Fibroblast of peridontal ligament (primary cell): ENCODE measurements around the gene ORC5.

Experiments used
- DNase-seq: peaks from one replicate; pipeline ENCODE4 v3.0.0-alpha.2; 2010; ENCODE audit errors: extremely low read depth

ORC5 gene

DNA sequence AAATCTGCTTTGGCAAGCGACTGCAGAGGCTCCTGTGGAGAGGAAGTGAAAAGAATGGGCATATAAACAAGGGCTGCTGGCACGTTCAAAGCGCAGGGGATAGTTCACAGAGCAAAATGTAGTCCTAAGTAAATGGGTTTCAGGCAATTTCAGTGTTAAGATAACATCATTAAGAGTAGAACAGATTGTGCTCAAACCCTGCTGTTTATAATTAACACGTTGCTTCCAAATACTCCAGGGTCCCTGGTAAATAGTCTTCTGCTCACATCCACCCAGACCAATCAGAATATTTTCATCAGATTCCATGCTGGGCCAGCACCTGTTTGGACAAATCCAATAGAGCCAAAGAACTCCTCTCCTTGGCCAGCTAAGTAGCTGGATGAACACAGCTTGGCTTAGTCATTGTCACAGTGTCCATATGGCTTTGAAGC, 81.4 kb downstream of the ORC5 start:
- DNase-seq: no peak

DNA sequence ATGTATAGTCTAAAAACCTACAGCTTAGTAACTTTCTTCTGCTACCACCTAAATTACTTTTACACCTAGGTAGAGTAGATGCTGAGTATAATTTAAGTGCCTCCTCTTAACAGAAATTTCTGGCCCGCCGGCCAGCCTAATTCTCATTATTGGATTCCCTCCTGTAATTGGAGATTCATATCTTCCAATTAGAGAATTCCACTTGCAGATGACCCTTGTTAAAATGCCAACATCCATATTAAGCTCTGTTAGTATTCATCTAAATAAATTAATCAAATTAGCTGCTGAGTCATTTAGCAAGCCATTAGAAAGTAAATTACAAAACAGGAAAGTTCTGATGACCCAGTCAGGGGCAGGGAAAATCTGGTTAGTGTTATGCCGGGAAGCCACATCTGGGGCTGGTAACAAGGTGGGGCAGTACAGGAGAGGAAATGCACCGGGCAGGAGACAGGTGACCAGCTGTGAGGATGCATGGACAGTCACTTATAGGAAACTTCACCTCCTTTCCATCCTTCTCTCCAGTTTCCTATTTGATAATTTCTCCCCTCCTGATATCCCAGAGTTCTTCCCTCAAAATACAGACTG, 82.8 kb downstream of the ORC5 start:
- DNase-seq: no peak

- no peak for DNase-seq
Observed at GRCh38 chr7:104124469-104124868, 83.3 kb downstream of the ORC5 start.

GRCh38 chr7:104123786-104124185, 84.0 kb downstream of the ORC5 start:
- DNase-seq: peak; percentile 8

GRCh38 chr7:104113788-104114187, 94.0 kb downstream of the ORC5 start:
- DNase-seq: no peak

DNA sequence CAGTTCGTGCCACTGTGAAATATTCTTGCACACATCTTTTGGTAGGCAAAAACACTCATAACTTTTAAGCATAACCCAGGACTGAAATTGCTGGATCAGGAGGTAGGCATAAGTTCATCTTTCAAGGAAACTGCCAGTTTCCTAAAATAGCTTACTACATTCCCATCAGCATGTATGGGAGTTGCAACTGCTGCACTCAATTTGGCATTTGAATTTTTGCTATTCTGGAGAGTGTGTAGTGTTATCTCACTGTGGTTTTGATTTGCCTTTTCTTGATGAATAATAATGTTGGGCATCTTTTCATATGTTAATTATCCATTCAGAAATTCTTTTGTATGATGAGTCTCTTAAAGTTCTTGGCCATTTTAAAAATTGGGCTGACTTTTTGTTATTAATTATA, 95.2 kb downstream of the ORC5 start:
- DNase-seq: no peak

DNA sequence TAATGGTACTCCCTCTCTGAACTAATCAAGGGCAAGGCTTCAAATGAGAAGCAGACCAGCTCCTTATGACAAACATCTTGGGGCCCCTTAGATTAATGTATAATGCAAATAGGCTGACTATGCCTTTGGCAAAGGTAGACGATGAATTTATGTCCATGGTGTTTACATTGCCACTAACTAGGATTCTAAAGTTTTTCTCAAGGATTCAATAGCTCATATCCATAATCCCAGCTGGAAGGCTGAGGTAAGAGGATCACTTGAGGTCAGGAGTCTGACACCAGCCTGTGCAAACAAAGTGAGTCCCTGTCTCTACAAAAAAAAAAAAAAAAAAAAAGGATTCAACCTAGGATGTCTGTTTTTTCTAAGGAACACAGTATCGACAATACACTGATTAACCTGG, 96.5 kb downstream of the ORC5 start:
- no peak for DNase-seq

- DNase-seq: peak; percentile 42
Observed at GRCh38 chr7:104106108-104106905, 101.5 kb downstream of the ORC5 start.

DNA sequence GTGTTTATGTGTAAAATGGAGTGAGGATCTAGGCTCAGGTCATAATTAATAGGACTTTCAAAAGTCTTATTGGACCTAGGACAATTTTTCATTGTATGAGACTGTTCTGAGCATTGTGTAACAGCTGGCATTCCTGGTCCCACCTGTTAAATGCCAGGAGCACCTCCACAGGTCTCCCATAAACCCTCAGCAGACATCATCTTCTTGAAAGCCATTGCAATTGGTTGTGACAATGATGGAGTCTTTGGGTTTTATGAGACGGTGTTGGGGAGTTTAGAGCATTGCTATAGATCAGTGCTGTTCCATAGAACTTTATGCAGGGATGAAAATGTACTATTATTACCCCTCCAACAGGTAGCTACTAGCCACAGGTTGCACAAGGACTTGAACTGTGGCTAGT, 108.9 kb downstream of the ORC5 start:
- DNase-seq: no peak

DNA sequence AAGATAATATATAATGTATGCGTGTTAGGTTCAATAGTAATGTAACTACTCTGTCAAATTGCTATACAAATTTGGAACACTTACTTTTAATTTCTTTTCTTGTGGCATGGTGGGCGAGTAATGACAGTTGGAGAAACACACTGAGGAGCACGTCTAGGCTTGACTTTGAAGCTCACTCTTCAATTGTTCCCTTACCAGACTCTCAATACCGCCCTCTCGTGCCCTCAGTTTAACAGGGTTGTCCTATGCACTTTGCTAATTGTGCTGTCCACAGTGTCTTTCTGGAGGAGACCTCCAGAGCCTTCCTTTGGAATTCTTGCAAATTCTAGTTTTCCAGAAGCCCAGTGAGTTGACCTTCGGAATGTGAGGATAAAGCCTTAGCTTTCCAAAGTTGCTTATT, 111.1 kb downstream of the ORC5 start:
- DNase-seq: peak; percentile 21

- DNase-seq: no peak
Observed at GRCh38 chr7:104093127-104093526, 114.7 kb downstream of the ORC5 start.

DNA sequence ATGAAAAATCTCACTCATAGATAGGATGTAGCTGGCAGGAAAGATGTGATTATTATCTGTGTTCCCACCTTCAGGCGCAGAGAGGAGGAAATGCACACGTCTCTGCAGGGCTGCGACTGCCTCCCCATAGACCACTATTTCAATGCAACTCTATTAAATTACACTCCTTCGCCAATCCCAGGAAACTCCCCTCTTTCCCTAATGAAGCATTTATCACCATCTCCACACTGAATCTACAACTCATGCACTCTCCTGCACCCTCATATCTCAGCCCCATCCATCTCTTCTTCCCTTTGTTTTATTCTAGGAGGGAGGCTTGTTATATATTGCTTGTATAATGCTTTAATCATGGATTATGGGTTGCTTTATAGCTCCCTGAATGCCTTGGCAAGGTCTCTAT, 116.6 kb downstream of the ORC5 start:
- DNase-seq: no peak

DNA sequence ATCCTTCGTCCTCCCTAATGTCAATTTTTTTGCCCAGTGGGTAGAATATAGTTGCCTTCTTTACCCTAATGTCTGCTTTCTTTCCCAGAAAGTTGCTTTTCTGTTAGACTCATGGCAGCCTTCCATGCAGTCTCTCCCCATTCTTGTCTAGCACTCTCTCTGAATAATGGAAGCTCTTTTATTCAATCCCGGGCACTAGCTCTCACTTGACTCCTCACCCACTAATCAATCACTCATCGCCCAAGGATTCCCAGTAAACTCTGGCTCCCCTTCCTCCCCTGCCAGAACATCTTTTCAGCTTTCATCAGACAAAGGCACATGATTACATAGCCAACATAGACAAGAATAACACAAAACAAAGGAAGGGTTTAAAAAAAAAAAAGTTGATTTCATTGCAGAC, 118.2 kb downstream of the ORC5 start:
- DNase-seq: no peak

DNA sequence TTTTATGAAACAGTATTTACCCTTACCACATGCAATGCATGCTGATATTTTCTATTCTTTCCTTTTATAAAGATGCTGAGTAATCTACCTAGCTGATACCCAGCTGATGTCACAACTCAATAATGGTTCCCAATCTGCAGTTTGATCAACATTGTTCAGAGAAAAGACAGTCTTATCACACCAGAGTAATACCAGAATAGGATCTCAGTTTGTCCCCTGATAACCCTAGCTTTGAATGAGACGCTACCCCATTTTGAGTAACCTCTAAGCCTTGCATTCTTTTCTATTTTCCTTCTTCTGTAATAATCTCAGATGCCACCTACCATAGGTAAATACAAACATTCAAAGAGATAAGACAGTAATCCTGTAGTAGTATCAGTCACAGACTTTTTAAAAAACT, 118.8 kb downstream of the ORC5 start:
- DNase-seq: no peak
